ENCODE results near the gene WHRN. TPM values are rescaled to one million over a fixed set of nuclear protein-coding genes. Genes with fewer than 3 reads are reported as not detected.

Gene WHRN
- total RNA-seq, 2 experiments from 2014 or later, result 4.6 to 5.8 TPM

DNA sequence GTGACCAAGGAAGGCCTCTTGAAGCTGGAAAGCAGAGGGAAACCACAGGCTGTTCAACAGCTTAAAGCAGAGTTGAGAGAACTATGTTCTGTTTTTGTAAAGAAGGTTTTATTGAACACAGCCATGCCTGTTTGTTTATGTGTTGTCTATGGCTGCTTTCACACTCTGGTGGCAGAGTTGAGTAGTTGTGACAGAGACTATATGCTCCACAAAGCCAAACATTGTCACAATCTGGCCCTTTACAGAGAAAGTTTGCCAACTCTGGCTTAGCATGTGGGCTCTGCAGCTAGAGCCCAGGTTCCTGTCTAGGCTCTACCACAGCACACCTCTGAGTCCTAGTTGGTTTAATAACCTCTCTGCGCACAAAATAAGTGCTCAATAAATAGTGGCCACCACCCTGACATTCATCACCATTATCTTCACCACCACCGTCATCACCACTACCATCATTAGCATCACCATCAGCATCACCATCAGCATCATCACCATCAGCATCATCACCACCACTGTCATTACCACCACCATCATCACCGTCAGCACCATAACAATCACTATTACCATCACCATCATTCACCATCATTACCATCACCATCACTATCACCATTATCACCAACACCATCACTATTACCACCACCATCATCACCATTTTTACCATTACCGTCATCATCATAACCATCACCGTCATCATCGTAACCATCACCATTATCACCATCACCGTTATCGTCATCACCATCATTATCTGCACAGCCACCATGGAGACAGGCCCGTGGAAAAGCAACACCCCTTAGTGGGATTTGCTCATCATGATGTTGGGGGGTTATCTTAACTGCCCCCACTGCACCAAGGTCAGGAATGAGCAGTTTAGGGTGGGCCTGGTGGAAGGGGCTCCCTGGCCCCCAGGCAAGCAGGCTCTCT lies 135.8 kb downstream of the WHRN start:
- DNase-seq, result no peak

DNA sequence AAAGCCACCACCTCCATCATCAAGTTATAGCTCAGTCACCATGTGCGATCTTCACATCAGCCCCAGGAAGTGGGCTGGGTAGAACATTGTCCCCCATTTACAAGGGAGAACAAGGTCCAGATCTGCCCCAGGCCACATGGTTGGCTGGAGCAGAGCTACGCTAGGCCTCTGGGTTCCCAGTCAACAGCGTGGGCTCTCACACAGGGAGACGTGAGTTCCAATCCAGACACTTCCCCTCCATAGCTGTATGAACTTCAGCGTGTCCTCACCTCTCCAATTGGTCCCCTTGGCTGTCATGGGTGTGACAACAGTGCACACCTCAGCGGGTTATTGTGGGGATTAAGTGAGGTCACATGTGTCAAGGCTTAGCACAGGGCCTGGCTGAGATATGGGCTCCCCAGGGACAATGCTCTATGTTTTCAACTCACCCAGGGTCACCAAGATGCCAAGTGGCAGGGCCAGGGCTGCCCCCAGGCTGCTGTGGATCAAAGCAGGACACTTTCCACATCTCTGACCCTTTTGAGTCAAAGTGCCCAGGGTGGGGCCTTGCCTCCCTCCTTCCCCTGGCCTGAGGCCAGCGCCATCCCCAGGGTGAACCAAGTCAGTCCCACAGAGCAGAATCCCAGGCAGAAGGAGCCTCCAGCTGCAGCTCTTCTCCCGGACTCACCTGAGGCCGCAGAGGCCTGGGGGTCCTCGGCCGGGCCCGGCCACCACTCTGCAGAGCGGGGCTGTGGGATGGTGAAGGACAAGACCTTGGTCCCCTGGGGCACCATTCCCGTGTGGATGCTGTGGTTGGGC lies 137.3 kb downstream of the WHRN start:
- DNase-seq, result no peak

More for the DNA sequence above, 135.8 kb downstream of the WHRN start:
- Mint-ChIP-seq H3K27ac (peak overlapping the region; percentile 68), H3K36me3 (peaks cover 77% of the 10 kb centered on the region), H3K4me1 (peaks cover 82% of the 10 kb centered on the region), H3K9me3 (peaks cover 3% of the 10 kb centered on the region), H3K27me3 (no peaks in the 10 kb centered on the region), H3K4me3 (no peak overlapping the region)

DNA sequence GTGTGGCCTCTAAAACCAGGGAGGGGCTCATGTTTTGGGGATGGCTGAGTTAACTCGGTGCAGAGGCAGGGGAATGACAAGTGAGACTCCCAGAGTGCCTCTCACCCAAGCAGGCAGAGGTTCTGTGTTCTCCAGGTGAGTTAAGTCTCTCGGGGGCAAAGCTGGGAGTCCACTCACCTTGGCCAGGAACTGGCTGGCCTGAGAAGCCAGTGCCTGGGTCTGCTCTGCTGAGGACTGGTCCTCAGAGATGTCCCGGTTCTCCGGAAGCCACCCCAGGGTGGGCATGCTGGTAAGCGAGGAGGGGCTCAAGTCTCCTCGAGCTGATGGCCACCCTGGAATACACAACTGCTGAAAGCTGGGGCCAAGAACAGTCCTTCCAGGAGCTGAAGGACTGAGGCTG lies 137.9 kb downstream of the WHRN start:
- DNase-seq, result no peak
- Mint-ChIP-seq H3K9me3 (peaks cover 3% of the 10 kb centered on the region), H3K27me3 (no peaks in the 10 kb centered on the region)

More for the DNA sequence above, 137.3 kb downstream of the WHRN start:
- peaks cover 77% of the 10 kb centered on the region for H3K36me3 Mint-ChIP-seq
- peak overlapping the region; percentile 7 for H3K4me3 Mint-ChIP-seq
- peak overlapping the region; percentile 93 for H3K27ac Mint-ChIP-seq
- H3K4me1 Mint-ChIP-seq, result peaks cover 83% of the 10 kb centered on the region
- H3K27me3 Mint-ChIP-seq, result no peaks in the 10 kb centered on the region
- peaks cover 3% of the 10 kb centered on the region for H3K9me3 Mint-ChIP-seq

DNA sequence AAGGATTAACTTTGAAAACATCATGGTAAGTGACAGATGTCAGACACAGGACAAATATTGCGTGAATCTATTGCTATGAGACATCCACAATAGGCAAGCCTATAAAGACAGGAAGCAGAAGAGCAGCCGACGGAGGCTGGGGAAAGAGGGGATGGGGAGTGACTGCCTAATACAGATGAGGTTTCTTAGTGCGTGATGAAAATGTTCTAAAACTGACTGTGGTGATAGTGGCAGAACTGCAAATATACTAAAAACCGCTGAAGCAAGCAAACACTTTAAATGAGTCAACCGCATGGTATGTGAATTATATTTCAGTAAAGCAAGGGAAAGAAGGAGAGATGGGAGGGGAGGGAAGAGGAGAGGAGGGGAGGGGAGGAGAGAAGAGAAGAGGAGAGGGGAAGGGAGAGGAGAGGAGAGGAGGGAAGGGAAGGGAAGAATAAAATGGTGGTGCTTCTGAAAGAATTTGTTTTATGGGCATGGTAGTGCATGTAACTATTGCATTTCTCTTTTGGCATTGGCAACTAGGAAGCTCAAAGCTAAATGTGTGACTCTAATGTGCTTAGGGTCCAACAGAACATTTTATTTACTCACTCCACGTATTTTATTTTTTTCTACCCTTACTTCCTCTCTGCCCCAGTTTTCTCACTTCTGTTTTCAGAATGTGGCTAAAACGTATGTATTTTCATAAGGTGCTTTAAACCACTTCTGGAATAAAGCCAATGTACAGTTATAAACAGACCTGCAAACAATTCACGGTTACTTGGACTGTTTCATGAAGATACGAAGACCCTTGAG lies 138.7 kb downstream of the WHRN start:
- peak; percentile 44 for DNase-seq
- H3K27ac Mint-ChIP-seq, result peak overlapping the region; percentile 93
- peaks cover 3% of the 10 kb centered on the region for H3K9me3 Mint-ChIP-seq
- peak overlapping the region; percentile 51 for H3K4me3 Mint-ChIP-seq
- H3K4me1 Mint-ChIP-seq, result peaks cover 78% of the 10 kb centered on the region
- no peaks in the 10 kb centered on the region for H3K27me3 Mint-ChIP-seq
- peaks cover 77% of the 10 kb centered on the region for H3K36me3 Mint-ChIP-seq

More for the DNA sequence above, 137.9 kb downstream of the WHRN start:
- H3K4me3 Mint-ChIP-seq, result peak overlapping the region; percentile 51
- H3K4me1 Mint-ChIP-seq, result peaks cover 83% of the 10 kb centered on the region
- peak overlapping the region; percentile 93 for H3K27ac Mint-ChIP-seq
- H3K36me3 Mint-ChIP-seq, result peaks cover 80% of the 10 kb centered on the region

DNA sequence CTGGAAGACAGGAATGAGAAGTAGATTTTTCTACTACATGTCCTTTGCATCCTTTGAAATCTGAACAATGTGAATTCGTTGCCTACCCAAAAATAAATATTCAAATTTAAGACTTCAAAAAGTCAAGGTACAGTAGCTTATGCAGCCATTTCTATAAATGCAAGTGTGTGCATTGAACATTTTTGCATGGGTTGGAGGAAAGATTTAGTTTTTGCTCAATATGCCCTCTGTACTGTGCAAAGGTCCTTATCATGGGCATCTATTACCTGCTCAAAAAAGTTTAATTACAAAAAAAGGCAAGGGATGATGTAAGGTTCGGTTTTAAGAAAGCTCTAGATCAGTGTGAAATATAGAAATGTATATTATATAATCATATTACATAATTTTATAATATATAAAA lies 140.1 kb downstream of the WHRN start:
- peaks cover 3% of the 10 kb centered on the region for H3K9me3 Mint-ChIP-seq
- peaks cover 83% of the 10 kb centered on the region for H3K36me3 Mint-ChIP-seq
- peak overlapping the region; percentile 93 for H3K27ac Mint-ChIP-seq
- no peak for DNase-seq
- peaks cover 81% of the 10 kb centered on the region for H3K4me1 Mint-ChIP-seq
- H3K4me3 Mint-ChIP-seq, result no peak overlapping the region
- H3K27me3 Mint-ChIP-seq, result no peaks in the 10 kb centered on the region

DNA sequence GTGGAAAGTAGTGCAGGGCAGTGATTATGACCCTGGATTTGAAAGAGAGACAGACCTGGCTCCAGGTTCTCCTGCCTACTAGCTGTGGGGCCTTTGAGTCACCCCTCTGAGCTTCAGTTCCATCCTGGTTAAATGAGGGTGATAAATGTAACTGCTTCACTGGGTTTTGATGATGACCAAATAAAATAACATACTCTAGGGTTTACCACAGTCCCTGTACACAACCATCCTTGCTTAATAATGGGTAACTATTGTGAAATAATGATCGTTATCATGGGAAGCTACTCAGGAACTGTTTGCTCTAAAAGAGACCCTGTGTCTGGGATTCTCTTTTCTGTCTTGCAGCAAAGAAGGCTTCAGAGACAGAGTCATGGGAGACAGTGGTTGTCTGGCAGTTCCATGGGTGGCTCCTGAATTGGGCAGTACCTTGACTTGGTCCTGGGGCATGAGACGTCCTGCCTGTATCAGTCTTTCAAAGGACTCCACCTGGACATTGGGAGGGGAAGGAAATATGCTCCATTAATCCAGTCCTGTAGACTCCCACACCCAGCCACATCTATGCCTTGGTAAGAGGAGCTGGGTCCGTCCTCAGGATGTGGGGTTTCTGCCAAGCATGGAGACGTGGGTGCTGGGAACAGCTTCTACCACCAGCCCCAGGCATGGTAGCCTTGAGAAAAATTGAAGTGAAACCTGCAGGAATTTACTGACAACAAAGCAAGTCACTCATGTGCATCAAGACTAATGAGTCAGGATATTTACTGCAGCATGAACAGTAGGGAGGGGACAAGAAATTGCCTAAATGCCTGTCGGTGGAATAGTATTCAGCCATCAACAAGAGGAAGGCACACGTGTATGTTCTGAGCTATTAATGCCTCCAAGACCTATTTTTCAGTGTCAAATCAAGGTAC lies 140.9 kb downstream of the WHRN start:
- Mint-ChIP-seq H3K36me3 (peaks cover 81% of the 10 kb centered on the region), H3K27me3 (no peaks in the 10 kb centered on the region), H3K4me3 (peak overlapping the region; percentile 53), H3K9me3 (no peaks in the 10 kb centered on the region), H3K27ac (peak overlapping the region; percentile 93), H3K4me1 (peaks cover 83% of the 10 kb centered on the region)
- DNase-seq, result no peak

DNA sequence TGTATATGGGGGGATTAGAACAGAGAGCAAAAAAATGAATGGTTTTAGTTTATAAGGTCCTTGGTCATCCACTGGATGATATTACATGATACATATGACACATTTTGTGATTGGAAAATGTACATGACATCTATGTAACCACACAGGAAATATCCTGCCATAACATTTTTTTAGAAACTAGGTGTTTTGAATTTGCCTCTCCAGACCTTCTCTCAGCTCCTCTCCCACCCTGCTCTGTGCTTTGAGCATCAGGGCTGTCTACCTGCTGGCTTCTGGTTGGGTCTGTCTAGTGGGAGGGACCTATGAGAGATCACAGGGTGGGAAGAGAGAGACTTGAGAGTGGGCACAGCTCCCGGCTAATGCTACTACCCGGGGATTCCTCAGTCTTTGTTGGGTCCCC lies 141.8 kb downstream of the WHRN start:
- Mint-ChIP-seq H3K27me3 (no peaks in the 10 kb centered on the region), H3K36me3 (peaks cover 78% of the 10 kb centered on the region), H3K4me1 (peaks cover 81% of the 10 kb centered on the region), H3K9me3 (no peaks in the 10 kb centered on the region), H3K27ac (peak overlapping the region; percentile 93), H3K4me3 (peak overlapping the region; percentile 53)
- peak; percentile 41 for DNase-seq

DNA sequence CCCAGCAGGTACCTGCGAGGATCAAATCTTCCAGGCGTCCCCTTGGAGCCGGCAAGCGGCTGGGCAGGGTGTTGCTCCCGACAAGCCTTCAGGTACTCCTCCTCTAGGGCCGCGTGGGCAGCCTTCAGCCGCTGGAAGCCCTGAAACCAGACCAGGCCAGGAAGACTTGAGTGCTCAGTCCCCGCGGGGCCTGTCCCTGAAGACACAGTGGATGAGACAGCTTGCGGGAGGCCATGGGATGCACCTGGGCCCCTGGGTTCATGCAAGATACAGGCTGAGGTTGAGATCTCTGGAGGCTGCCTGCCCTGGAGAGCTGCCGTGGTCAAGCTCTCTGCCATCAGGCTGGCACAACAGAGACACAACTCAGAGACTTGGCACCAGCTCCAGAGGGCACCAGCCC lies 142.9 kb downstream of the WHRN start:
- no peaks in the 10 kb centered on the region for H3K9me3 Mint-ChIP-seq
- no peak overlapping the region for H3K4me3 Mint-ChIP-seq
- H3K36me3 Mint-ChIP-seq, result peaks cover 73% of the 10 kb centered on the region
- H3K27me3 Mint-ChIP-seq, result no peaks in the 10 kb centered on the region
- peak overlapping the region; percentile 93 for H3K27ac Mint-ChIP-seq
- no peak for DNase-seq
- H3K4me1 Mint-ChIP-seq, result peaks cover 76% of the 10 kb centered on the region

DNA sequence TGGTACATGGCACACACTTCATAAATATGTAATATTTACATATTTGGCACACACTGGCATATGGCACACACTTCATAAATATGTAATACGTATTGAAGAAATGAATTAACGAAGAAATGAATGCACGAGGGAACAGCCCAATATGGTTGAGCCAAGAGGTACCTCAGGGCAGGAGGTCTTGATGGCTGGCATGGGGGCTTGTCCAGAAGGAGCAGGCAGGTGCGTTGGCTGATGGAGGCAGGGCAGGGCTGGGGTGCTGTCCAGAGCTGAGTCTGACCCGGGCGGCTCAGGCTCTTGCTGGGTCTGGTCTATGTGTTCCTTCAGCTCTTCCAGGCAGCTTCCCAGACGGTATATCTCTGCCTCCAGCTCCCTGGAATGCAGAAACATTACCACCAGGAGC lies 143.7 kb downstream of the WHRN start:
- Mint-ChIP-seq H3K4me1 (peaks cover 73% of the 10 kb centered on the region), H3K27ac (peak overlapping the region; percentile 87), H3K9me3 (no peaks in the 10 kb centered on the region)

DNA sequence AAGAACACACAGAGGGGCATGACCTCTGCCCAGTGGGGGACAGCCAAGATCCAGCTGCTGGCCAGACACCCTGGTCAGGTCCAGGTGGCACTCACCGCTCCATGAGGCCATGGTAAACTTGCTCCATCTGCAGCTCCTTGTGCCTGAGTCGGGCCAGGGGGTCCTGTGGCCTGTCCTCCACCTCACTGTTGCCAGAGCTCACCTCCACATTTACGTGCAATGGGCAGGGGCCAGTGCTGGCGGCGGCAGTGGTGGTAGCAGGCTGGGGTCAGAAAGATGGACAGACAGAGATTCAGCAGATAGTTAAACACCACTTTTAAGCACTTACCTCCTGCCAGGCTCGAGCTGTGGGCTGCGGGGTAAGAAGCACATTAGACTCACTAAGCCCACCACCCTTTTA lies 145.5 kb downstream of the WHRN start:
- Mint-ChIP-seq H3K27me3 (no peaks in the 10 kb centered on the region), H3K4me3 (no peak overlapping the region), H3K4me1 (peaks cover 60% of the 10 kb centered on the region), H3K27ac (peak overlapping the region; percentile 87), H3K9me3 (no peaks in the 10 kb centered on the region), H3K36me3 (peaks cover 63% of the 10 kb centered on the region)
- DNase-seq, result no peak

More for the DNA sequence above, 143.7 kb downstream of the WHRN start:
- Mint-ChIP-seq H3K4me3 (no peak overlapping the region), H3K27me3 (no peaks in the 10 kb centered on the region), H3K36me3 (peaks cover 71% of the 10 kb centered on the region)
- DNase-seq, result no peak

DNA sequence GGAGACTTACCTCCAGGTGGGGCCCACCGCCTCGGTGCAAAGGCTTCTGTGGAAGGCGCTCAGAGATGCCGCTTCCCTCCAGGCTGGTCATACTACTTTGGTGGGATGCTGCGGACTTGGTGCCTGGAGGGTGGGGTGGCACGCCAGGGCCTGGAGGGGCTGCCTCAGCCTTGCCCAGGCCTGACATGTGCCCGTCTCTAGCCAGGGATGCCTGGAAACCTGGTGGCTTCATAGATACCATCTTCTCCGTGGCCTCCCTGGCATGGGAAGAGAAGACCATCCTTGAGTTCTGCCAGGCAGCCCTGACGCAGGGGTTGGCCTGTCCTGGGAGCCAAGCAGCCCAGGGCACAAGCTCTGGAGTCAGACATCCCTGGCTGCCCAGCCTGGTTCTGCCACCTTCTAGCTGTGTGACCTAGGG lies 147.4 kb downstream of the WHRN start:
- DNase-seq, result no peak
- Mint-ChIP-seq H3K9me3 (no peaks in the 10 kb centered on the region), H3K27me3 (no peaks in the 10 kb centered on the region), H3K4me1 (peaks cover 51% of the 10 kb centered on the region), H3K27ac (no peak overlapping the region), H3K4me3 (no peak overlapping the region), H3K36me3 (peaks cover 53% of the 10 kb centered on the region)

DNA sequence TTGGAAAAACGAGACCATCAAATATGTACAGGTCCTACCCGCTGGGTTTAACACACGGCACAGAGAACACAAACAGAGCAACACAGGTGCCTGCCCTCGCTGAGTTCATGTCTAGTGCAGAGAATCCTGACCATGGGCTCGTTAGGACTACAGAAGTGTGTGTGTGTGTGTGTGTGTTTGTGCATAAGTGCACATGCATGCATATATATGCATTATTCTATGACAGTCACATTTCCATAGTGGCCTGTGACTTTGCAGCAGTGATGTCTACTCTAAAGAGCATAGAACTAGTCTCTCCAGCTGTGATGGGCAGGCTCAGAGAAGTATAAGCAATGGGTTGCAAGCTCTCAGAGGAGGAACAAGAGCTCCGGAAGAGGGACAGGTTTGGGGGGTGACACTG lies 147.9 kb downstream of the WHRN start:
- H3K36me3 Mint-ChIP-seq, result peaks cover 56% of the 10 kb centered on the region
- no peaks in the 10 kb centered on the region for H3K27me3 Mint-ChIP-seq
- DNase-seq, result no peak
- H3K9me3 Mint-ChIP-seq, result no peaks in the 10 kb centered on the region
- no peak overlapping the region for H3K4me3 Mint-ChIP-seq
- peaks cover 50% of the 10 kb centered on the region for H3K4me1 Mint-ChIP-seq
- peak overlapping the region; percentile 76 for H3K27ac Mint-ChIP-seq

DNA sequence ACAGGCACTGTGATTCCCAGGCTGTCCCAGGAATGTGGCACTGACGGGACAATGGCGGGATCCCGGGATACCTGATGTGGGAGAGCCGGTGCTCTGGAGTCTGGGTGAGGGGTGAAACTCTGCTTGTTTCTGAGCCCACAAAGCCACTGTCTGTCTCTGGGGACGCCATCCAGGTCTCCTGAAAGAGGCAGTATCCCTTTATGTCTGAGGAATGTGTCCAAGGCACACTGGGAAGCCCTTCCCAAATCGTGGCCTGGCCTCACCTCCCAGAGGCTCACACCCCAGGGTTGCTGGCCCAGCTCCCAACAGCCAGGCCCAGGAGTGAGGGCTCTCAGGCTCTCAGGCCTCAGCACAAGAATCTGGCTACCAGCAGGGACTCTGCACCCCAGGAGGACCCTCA lies 148.5 kb downstream of the WHRN start:
- Mint-ChIP-seq H3K27ac (peak overlapping the region; percentile 76), H3K27me3 (no peaks in the 10 kb centered on the region), H3K36me3 (peaks cover 58% of the 10 kb centered on the region), H3K4me1 (peaks cover 51% of the 10 kb centered on the region), H3K9me3 (no peaks in the 10 kb centered on the region), H3K4me3 (no peak overlapping the region)
- no peak for DNase-seq

DNA sequence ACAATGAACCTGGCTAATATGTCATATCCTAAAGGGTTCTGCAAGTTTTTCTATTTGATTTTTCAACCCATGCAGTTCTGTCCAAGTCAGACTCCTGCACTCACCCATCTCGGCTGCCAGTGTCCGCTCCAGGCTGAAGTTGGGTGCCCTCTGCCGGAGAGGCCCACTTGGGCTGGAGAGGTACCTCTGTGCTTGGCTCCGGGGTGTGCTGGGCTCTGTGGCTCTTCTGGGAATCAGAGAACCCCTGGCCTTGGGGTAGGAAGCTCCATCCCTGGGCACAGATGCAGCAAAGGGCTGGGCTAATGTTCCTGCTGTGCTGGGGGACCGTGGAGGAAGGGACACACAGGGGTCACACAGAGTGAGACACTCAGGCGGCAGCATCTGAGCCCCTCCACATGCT lies 149.5 kb downstream of the WHRN start:
- H3K9me3 Mint-ChIP-seq, result no peaks in the 10 kb centered on the region
- peaks cover 56% of the 10 kb centered on the region for H3K36me3 Mint-ChIP-seq
- H3K27me3 Mint-ChIP-seq, result no peaks in the 10 kb centered on the region
- no peak overlapping the region for H3K27ac Mint-ChIP-seq
- peaks cover 51% of the 10 kb centered on the region for H3K4me1 Mint-ChIP-seq
- DNase-seq, result no peak
- H3K4me3 Mint-ChIP-seq, result no peak overlapping the region
